K562 (cell line): ENCODE measurements around the gene ZFYVE28. TPM values are rescaled to one million over a fixed set of nuclear protein-coding genes. Genes with fewer than 3 reads are reported as not detected.
A peak's percentile ranks its signal among the peaks of the same experiment; 100 is the strongest.

ENCODE experiments used
- CREBBP ChIP-seq: IDR thresholded peaks from one replicate; pipeline ENCODE4 v1.6.1; 2012; ENCODE audit warnings: low read depth, mild to moderate bottlenecking, control low read depth, inconsistent platforms, low read length
- EGR1 ChIP-seq: fragments of 450-650 bp; conservative IDR thresholded peaks from 2 replicates; pipeline ENCODE4 v1.6.1; 2017; ENCODE audit warnings: mild to moderate bottlenecking
- EZH2 ChIP-seq: IDR thresholded peaks from 2 replicates; pipeline ENCODE4 v1.6.1; 2012; ENCODE audit warnings: low read depth, mild to moderate bottlenecking, inconsistent platforms, low read length, borderline replicate concordance
- KDM2B ChIP-seq: fragments of 250-450 bp; sonication (Bioruptor Pico); IDR thresholded peaks from 2 replicates; pipeline ENCODE4 v1.8.0; 2021; ENCODE audit warnings: mild to moderate bottlenecking, moderate library complexity
- SMAD1 ChIP-seq: fragments of 150-350 bp; IDR thresholded peaks from 2 replicates; pipeline ENCODE4 v1.6.1; 2014; ENCODE audit warnings: low read length, low read depth; ENCODE audit not compliant: partially characterized antibody
- SP1 ChIP-seq: sonication (generic); formaldehyde crosslinking; IDR thresholded peaks from 2 replicates; pipeline ENCODE4 v1.8.1; 2022; ENCODE audit warnings: mild to moderate bottlenecking, missing genetic modification reagents
- TAF7 ChIP-seq: fragments of 450-650 bp; IDR thresholded peaks from 2 replicates; pipeline ENCODE4 v1.6.1; 2016; ENCODE audit warnings: missing genetic modification characterization, missing compliant biosample characterization
- TGIF2 ChIP-seq: sonication (generic); formaldehyde crosslinking; IDR thresholded peaks from 2 replicates; pipeline ENCODE4 v1.8.1; 2022; ENCODE audit warnings: mild to moderate bottlenecking, missing genetic modification reagents, moderate library complexity
- ZNF316 ChIP-seq: fragments of 450-650 bp; IDR thresholded peaks from 2 replicates; pipeline ENCODE4 v1.6.1; 2016
- ZNF436 ChIP-seq: fragments of 250-450, 450-650 bp; sonication (Bioruptor Pico); formaldehyde crosslinking; IDR thresholded peaks from 2 replicates; pipeline ENCODE4 v1.7.0; 2020; ENCODE audit warnings: mild to moderate bottlenecking
- polyA plus RNA-seq, 8 experiments: library from polyadenylated mRNA; depleted of rRNA in 4 of 8; stranded (reverse) in 5 of 8; unstranded in 3 of 8; fragments of >200 nt; fragmentation: Nextera tagmentation in 2 of 8; fragmentation: Illumina TruSeq in 1 of 8; extraction: Ambion mirVana in 2 of 8; extraction: Trizol in 1 of 8; gene quantifications; 2 replicates each; pipeline versions ENCODE4 v1.2.1 to v1.2.3, GENCODE V29; 2011 to 2014; ENCODE audit warnings: inconsistent platforms in 1 of 8, missing spikeins in 1 of 8
- total RNA-seq, 7 experiments: library from RNA; depleted of rRNA in 6 of 7; stranded (reverse); fragments of >200 nt in 6 of 7; fragmentation: Illumina TruSeq in 2 of 7; extraction: Trizol in 2 of 7; gene quantifications; 2 replicates each; pipeline versions ENCODE4 v1.2.1 to v1.2.3, GENCODE V29; 2011 to 2021; ENCODE audit warnings: low replicate concordance in 1 of 7
- TF ChIP-seq, protein P1 (sequence below): fragments of 250-450 bp; sonication (Bioruptor Pico); IDR thresholded peaks from 2 replicates; pipeline ENCODE4 v1.8.0; 2021; ENCODE audit warnings: moderate library complexity, mild to moderate bottlenecking, inconsistent platforms
- TF ChIP-seq, protein P2 (sequence below), 2 experiments: IDR thresholded peaks; 2 replicates each; pipeline ENCODE4 v1.6.1; 2011; ENCODE audit warnings: borderline replicate concordance in 1 of 2, control low read depth in 1 of 2, low read depth in 1 of 2, low read length in 1 of 2, mild to moderate bottlenecking in 1 of 2, mixed read lengths in 1 of 2, moderate library complexity in 1 of 2; ENCODE audit not compliant: insufficient read depth in 1 of 2, insufficient read length in 1 of 2, poor library complexity in 1 of 2, severe bottlenecking in 1 of 2; ENCODE audit errors: extremely low read depth in 1 of 2
- TF ChIP-seq, protein P3 (sequence below): conservative IDR thresholded peaks from 2 replicates; pipeline ENCODE4 v1.6.1; 2011; ENCODE audit warnings: low read depth, mild to moderate bottlenecking, low read length; ENCODE audit not compliant: control insufficient read depth

The ZFYVE28 gene
- total and polyA plus RNA-seq, 9 of the 15 experiments (the other 6 are each of a cell fraction or from before 2014, with no cell fraction given): 1.3 to 24.8 (median 8.9) TPM

- TF ChIP-seq EGR1 (peak; percentile 51; the same call in 1 of the 2 replicates), ZNF436 (CRISPR knock-in tag) (peak; percentile 76), EZH2 (no peak), SP1 (peak; percentile 50; the same call in 1 of the 2 replicates), TAF7 (no peak), SMAD1 (no peak), KDM2B (CRISPR knock-in tag) (0 out of 2 replicates have a peak, but pooled peaks have one; percentile 14), ZNF316 (0 out of 2 replicates have a peak, but pooled peaks have one; percentile 9), TGIF2 (0 out of 2 replicates have a peak, but pooled peaks have one; percentile 41), CREBBP (no peak)
- TF ChIP-seq, protein P1, sequence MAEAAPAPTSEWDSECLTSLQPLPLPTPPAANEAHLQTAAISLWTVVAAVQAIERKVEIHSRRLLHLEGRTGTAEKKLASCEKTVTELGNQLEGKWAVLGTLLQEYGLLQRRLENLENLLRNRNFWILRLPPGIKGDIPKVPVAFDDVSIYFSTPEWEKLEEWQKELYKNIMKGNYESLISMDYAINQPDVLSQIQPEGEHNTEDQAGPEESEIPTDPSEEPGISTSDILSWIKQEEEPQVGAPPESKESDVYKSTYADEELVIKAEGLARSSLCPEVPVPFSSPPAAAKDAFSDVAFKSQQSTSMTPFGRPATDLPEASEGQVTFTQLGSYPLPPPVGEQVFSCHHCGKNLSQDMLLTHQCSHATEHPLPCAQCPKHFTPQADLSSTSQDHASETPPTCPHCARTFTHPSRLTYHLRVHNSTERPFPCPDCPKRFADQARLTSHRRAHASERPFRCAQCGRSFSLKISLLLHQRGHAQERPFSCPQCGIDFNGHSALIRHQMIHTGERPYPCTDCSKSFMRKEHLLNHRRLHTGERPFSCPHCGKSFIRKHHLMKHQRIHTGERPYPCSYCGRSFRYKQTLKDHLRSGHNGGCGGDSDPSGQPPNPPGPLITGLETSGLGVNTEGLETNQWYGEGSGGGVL (CRISPR knock-in tag): no peak
- TF ChIP-seq, protein P2, sequence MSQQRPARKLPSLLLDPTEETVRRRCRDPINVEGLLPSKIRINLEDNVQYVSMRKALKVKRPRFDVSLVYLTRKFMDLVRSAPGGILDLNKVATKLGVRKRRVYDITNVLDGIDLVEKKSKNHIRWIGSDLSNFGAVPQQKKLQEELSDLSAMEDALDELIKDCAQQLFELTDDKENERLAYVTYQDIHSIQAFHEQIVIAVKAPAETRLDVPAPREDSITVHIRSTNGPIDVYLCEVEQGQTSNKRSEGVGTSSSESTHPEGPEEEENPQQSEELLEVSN (IDR thresholded peaks at IDR 0.05; ENCODE audit: borderline replicate concordance in 1 of 2, extremely low read depth in 1 of 2, insufficient read depth in 1 of 2, insufficient read length in 1 of 2, low read depth in 1 of 2, low read length in 1 of 2, poor library complexity in 1 of 2, severe bottlenecking in 1 of 2): peak; percentile 16 to 69
- TF ChIP-seq, protein P3, sequence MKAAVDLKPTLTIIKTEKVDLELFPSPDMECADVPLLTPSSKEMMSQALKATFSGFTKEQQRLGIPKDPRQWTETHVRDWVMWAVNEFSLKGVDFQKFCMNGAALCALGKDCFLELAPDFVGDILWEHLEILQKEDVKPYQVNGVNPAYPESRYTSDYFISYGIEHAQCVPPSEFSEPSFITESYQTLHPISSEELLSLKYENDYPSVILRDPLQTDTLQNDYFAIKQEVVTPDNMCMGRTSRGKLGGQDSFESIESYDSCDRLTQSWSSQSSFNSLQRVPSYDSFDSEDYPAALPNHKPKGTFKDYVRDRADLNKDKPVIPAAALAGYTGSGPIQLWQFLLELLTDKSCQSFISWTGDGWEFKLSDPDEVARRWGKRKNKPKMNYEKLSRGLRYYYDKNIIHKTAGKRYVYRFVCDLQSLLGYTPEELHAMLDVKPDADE: peak; percentile 66; the same call in 1 of the 2 replicates
These were observed 157.2 kb downstream of the ZFYVE28 start (continued) for GRCh38 chr4:2261110-2261852.
